WTC11 (cell line): ENCODE results near the gene PLXNA3. TPM values are rescaled to one million over a fixed set of nuclear protein-coding genes. Genes with fewer than 3 reads are reported as not detected.

Experiments
- ATAC-seq: fragments of 200-7000 bp; cut with Tn5 transposase; 2 replicates; pipeline ENCODE4 v1.10.0; 2021; ENCODE audit warnings: mild to moderate bottlenecking, moderate library complexity
- CTCF ChIA-PET: fragments of 300-600 bp; sonication (Branson Sonifier 250); formaldehyde crosslinking; loops from one replicate; lab custom pipeline; 2021; ENCODE audit warnings: antibody characterized with exemption; lab: Charles Lee
- POLR2A ChIA-PET: fragments of 350-600 bp; sonication (Branson Sonifier 250); formaldehyde crosslinking; loops from one replicate; lab custom pipeline; 2021; ENCODE audit warnings: antibody characterized with exemption; lab: Charles Lee
- DNase-seq: peaks from one replicate; pipeline ENCODE4 v3.0.0; 2021; ENCODE audit warnings: low spot score
- H3K27ac Mint-ChIP-seq: 2 replicates; pipeline ENCODE4 v1.8.0; 2021; ENCODE audit warnings: mixed read lengths
- H3K27me3 Mint-ChIP-seq: 2 replicates; pipeline ENCODE4 v1.8.0; 2021; ENCODE audit warnings: low read depth, mild to moderate bottlenecking, moderate library complexity, mixed read lengths
- H3K36me3 Mint-ChIP-seq: 2 replicates; pipeline ENCODE4 v1.8.0; 2021; ENCODE audit warnings: mixed read lengths
- H3K4me1 Mint-ChIP-seq: 2 replicates; pipeline ENCODE4 v1.8.0; 2022; ENCODE audit warnings: mixed read lengths
- H3K4me3 Mint-ChIP-seq: 2 replicates; pipeline ENCODE4 v1.8.0; 2021; ENCODE audit warnings: mild to moderate bottlenecking, moderate library complexity, mixed read lengths
- H3K9me3 Mint-ChIP-seq: 2 replicates; pipeline ENCODE4 v1.8.0; 2021; ENCODE audit warnings: mixed read lengths
- ARID4B ChIP-seq: sonication (generic); formaldehyde crosslinking; IDR thresholded peaks from 2 replicates; pipeline ENCODE4 v1.8.0; 2023; ENCODE audit warnings: missing genetic modification reagents, mild to moderate bottlenecking, borderline replicate concordance
- CTCF ChIP-seq: fragments of 200-600 bp; IDR thresholded peaks from 2 replicates; pipeline ENCODE4 v1.8.0; 2022; ENCODE audit warnings: antibody characterized with exemption
- ESRRA ChIP-seq: sonication (generic); formaldehyde crosslinking; IDR thresholded peaks from 2 replicates; pipeline ENCODE4 v1.8.1; 2022; ENCODE audit warnings: mild to moderate bottlenecking, missing genetic modification reagents, borderline replicate concordance
- GABPB1 ChIP-seq: sonication (generic); formaldehyde crosslinking; IDR thresholded peaks from 2 replicates; pipeline ENCODE4 v1.8.1; 2023; ENCODE audit warnings: mild to moderate bottlenecking, missing genetic modification reagents
- NFATC4 ChIP-seq: fragments of 250-450 bp; sonication (Bioruptor Pico); IDR thresholded peaks from 2 replicates; pipeline ENCODE4 v1.9.0; 2021; ENCODE audit warnings: mild to moderate bottlenecking
- NFE2L1 ChIP-seq: sonication (generic); formaldehyde crosslinking; IDR thresholded peaks from 2 replicates; pipeline ENCODE4 v1.8.1; 2023; ENCODE audit warnings: missing genetic modification reagents
- NR2C2 ChIP-seq: sonication (generic); formaldehyde crosslinking; IDR thresholded peaks from 2 replicates; pipeline ENCODE4 v1.8.0; 2022; ENCODE audit warnings: mild to moderate bottlenecking, missing genetic modification reagents
- NR3C1 ChIP-seq: sonication (generic); formaldehyde crosslinking; conservative IDR thresholded peaks from 2 replicates; pipeline ENCODE4 v1.8.1; 2023; ENCODE audit warnings: low read depth, mild to moderate bottlenecking, missing genetic modification reagents
- PRRX2 ChIP-seq: fragments of 250-450 bp; sonication (Bioruptor Pico); IDR thresholded peaks from 2 replicates; pipeline ENCODE4 v1.8.0; 2021; ENCODE audit warnings: mild to moderate bottlenecking
- STAT6 ChIP-seq: sonication (generic); formaldehyde crosslinking; conservative IDR thresholded peaks from 2 replicates; pipeline ENCODE4 v1.8.1; 2023; ENCODE audit warnings: mild to moderate bottlenecking, low read depth, missing genetic modification reagents, moderate library complexity
- USF1 ChIP-seq: sonication (generic); formaldehyde crosslinking; IDR thresholded peaks from 2 replicates; pipeline ENCODE4 v1.8.0; 2022; ENCODE audit warnings: mild to moderate bottlenecking, missing genetic modification reagents
- ZBTB21 ChIP-seq: sonication (generic); formaldehyde crosslinking; IDR thresholded peaks from 2 replicates; pipeline ENCODE4 v1.8.1; 2023; ENCODE audit warnings: mild to moderate bottlenecking, missing genetic modification reagents, borderline replicate concordance
- ZNF121 ChIP-seq: sonication (generic); formaldehyde crosslinking; IDR thresholded peaks from 2 replicates; pipeline ENCODE4 v1.8.0; 2023; ENCODE audit warnings: missing genetic modification reagents
- ZNF138 ChIP-seq: sonication (generic); formaldehyde crosslinking; conservative IDR thresholded peaks from 2 replicates; pipeline ENCODE4 v1.8.1; 2022; ENCODE audit warnings: mild to moderate bottlenecking, moderate library complexity, missing genetic modification reagents
- ZNF232 ChIP-seq: sonication (generic); formaldehyde crosslinking; IDR thresholded peaks from 2 replicates; pipeline ENCODE4 v1.8.0; 2022; ENCODE audit warnings: mild to moderate bottlenecking, missing genetic modification reagents
- ZNF423 ChIP-seq: fragments of 250-450 bp; sonication (Bioruptor Pico); IDR thresholded peaks from 2 replicates; pipeline ENCODE4 v2.1.2; 2022; ENCODE audit warnings: mild to moderate bottlenecking, moderate library complexity
- ZNF671 ChIP-seq: fragments of 250-450 bp; sonication (Bioruptor Pico); IDR thresholded peaks from 2 replicates; pipeline ENCODE4 v1.8.0; 2021; ENCODE audit warnings: mild to moderate bottlenecking
- total RNA-seq: library from RNA; stranded (reverse); gene quantifications from 3 replicates; pipeline ENCODE4 v1.2.3, GENCODE V29; 2021
- TF ChIP-seq, protein P1 (sequence below): fragments of 250-450 bp; sonication (Bioruptor Pico); IDR thresholded peaks from 2 replicates; pipeline ENCODE4 v1.9.0; 2021; ENCODE audit warnings: mild to moderate bottlenecking, borderline replicate concordance
- TF ChIP-seq, protein P2 (sequence below): sonication (generic); formaldehyde crosslinking; IDR thresholded peaks from 2 replicates; pipeline ENCODE4 v1.8.0; 2022; ENCODE audit warnings: mild to moderate bottlenecking, missing genetic modification reagents
- TF ChIP-seq, protein P3 (sequence below): sonication (generic); formaldehyde crosslinking; IDR thresholded peaks from 2 replicates; pipeline ENCODE4 v1.8.1; 2023; ENCODE audit warnings: mild to moderate bottlenecking, missing genetic modification reagents, moderate library complexity

The PLXNA3 gene
- total RNA-seq, 1 experiment from 2014 or later: 26.6 TPM

DNA sequence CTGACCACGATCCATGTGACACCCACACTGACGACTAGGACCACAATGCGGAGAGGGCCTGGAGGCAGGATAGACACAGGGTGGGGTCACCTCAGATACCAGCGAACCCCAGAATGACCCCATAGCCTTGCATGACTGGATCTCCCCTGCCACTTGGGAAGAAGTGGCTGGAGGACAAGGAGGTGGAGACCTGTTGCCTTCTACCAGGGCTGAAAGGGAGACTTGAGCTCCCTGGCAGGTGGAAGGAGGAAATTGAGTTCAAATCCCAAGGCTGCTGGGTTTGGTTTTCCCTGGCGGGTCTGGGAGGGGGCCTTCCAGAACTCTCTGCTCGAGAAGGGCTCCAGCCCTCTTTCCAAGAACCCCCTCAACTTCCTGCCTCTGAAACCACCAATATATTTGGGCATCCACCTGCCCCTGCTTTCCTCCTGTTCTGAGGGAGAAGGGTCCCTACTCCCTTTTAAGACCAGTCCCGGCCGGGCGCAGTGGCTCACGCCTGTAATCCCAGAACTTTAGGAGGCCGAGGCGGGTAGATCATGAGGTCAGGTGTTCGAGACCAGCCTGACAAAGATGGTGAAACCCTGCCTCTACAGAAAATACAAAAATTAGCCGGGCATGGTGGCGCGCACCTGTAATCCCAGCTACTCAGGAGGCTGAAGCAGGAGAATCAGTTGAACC lies 54.9 kb downstream of the PLXNA3 start:
- peaks cover 15% of the 10 kb centered on the region for H3K36me3 Mint-ChIP-seq
- no peak for ATAC-seq
- POLR2A ChIA-PET: no interaction called here
- no peak overlapping the region for H3K27ac Mint-ChIP-seq
- peaks cover under 1% of the 10 kb centered on the region; the same call in 1 of the 2 replicates for H3K27me3 Mint-ChIP-seq
- no peak for DNase-seq
- no peak for TF ChIP-seq NR2C2 (CRISPR knock-in tag)
- no peak for TF ChIP-seq ZBTB21 (CRISPR knock-in tag)
- TF ChIP-seq, protein P1, sequence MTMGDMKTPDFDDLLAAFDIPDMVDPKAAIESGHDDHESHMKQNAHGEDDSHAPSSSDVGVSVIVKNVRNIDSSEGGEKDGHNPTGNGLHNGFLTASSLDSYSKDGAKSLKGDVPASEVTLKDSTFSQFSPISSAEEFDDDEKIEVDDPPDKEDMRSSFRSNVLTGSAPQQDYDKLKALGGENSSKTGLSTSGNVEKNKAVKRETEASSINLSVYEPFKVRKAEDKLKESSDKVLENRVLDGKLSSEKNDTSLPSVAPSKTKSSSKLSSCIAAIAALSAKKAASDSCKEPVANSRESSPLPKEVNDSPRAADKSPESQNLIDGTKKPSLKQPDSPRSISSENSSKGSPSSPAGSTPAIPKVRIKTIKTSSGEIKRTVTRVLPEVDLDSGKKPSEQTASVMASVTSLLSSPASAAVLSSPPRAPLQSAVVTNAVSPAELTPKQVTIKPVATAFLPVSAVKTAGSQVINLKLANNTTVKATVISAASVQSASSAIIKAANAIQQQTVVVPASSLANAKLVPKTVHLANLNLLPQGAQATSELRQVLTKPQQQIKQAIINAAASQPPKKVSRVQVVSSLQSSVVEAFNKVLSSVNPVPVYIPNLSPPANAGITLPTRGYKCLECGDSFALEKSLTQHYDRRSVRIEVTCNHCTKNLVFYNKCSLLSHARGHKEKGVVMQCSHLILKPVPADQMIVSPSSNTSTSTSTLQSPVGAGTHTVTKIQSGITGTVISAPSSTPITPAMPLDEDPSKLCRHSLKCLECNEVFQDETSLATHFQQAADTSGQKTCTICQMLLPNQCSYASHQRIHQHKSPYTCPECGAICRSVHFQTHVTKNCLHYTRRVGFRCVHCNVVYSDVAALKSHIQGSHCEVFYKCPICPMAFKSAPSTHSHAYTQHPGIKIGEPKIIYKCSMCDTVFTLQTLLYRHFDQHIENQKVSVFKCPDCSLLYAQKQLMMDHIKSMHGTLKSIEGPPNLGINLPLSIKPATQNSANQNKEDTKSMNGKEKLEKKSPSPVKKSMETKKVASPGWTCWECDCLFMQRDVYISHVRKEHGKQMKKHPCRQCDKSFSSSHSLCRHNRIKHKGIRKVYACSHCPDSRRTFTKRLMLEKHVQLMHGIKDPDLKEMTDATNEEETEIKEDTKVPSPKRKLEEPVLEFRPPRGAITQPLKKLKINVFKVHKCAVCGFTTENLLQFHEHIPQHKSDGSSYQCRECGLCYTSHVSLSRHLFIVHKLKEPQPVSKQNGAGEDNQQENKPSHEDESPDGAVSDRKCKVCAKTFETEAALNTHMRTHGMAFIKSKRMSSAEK (CRISPR knock-in tag): no peak
- no peak for TF ChIP-seq NFE2L1 (CRISPR knock-in tag)
- no peak for TF ChIP-seq CTCF
- no peak for TF ChIP-seq ZNF423 (CRISPR knock-in tag)
- TF ChIP-seq NFATC4 (CRISPR knock-in tag): no peak
- TF ChIP-seq GABPB1 (CRISPR knock-in tag): no peak
- TF ChIP-seq ZNF138 (CRISPR knock-in tag): no peak
- TF ChIP-seq ESRRA (CRISPR knock-in tag): no peak
- no peak for TF ChIP-seq ZNF232
- no peak for TF ChIP-seq NR3C1 (CRISPR knock-in tag)
- no peak for TF ChIP-seq STAT6 (CRISPR knock-in tag)
- no peak for TF ChIP-seq PRRX2 (CRISPR knock-in tag)
- TF ChIP-seq ZNF671: no peak
- TF ChIP-seq, protein P2, sequence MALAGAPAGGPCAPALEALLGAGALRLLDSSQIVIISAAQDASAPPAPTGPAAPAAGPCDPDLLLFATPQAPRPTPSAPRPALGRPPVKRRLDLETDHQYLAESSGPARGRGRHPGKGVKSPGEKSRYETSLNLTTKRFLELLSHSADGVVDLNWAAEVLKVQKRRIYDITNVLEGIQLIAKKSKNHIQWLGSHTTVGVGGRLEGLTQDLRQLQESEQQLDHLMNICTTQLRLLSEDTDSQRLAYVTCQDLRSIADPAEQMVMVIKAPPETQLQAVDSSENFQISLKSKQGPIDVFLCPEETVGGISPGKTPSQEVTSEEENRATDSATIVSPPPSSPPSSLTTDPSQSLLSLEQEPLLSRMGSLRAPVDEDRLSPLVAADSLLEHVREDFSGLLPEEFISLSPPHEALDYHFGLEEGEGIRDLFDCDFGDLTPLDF (CRISPR knock-in tag): no peak
- TF ChIP-seq ZNF121 (CRISPR knock-in tag): no peak
- no peak for TF ChIP-seq ARID4B
- no peak for TF ChIP-seq USF1
- TF ChIP-seq, protein P3, sequence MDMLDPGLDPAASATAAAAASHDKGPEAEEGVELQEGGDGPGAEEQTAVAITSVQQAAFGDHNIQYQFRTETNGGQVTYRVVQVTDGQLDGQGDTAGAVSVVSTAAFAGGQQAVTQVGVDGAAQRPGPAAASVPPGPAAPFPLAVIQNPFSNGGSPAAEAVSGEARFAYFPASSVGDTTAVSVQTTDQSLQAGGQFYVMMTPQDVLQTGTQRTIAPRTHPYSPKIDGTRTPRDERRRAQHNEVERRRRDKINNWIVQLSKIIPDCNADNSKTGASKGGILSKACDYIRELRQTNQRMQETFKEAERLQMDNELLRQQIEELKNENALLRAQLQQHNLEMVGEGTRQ (CRISPR knock-in tag): no peak
- H3K4me1 Mint-ChIP-seq: peaks cover 11% of the 10 kb centered on the region
- no peak overlapping the region for H3K4me3 Mint-ChIP-seq
- H3K9me3 Mint-ChIP-seq: no peaks in the 10 kb centered on the region
- CTCF ChIA-PET: no interaction called here
